ENCODE results near the gene SLF1.

- TF ChIP-seq POLR2A (IDR thresholded peaks at IDR 0.05), result no peak
- no peak for TF ChIP-seq CTCF (IDR thresholded peaks at IDR 0.05)
- no peak for TF ChIP-seq POLR2AphosphoS5 (IDR thresholded peaks at IDR 0.05)
- TF ChIP-seq EP300 (IDR thresholded peaks at IDR 0.05; ENCODE audit: low read depth), result no peak
Measured at GRCh38 chr5:94745786-94746730, 127.6 kb downstream of the SLF1 start.
